ENCODE data around the gene NPPB.

GRCh38 chr1:11880181-11880575, 21.4 kb upstream of the NPPB start:
- TF ChIP-seq CTCF (IDR thresholded peaks at IDR 0.05) (no peak), POLR2AphosphoS5 (IDR thresholded peaks at IDR 0.05) (no peak)

Measured in sigmoid colon (tissue), 4 donors.